GM21360 (cell line): ENCODE data around the gene ANKRD34A.
A peak's percentile ranks its signal among the peaks of the same experiment; 100 is the strongest.

Experiments
- ATAC-seq: cut with Tn5 transposase; IDR thresholded peaks from one replicate; pipeline ENCODE4 v1.9.1; 2021; ENCODE audit warnings: mild to moderate bottlenecking, moderate library complexity; ENCODE audit not compliant: unreplicated experiment

ANKRD34A gene

DNA sequence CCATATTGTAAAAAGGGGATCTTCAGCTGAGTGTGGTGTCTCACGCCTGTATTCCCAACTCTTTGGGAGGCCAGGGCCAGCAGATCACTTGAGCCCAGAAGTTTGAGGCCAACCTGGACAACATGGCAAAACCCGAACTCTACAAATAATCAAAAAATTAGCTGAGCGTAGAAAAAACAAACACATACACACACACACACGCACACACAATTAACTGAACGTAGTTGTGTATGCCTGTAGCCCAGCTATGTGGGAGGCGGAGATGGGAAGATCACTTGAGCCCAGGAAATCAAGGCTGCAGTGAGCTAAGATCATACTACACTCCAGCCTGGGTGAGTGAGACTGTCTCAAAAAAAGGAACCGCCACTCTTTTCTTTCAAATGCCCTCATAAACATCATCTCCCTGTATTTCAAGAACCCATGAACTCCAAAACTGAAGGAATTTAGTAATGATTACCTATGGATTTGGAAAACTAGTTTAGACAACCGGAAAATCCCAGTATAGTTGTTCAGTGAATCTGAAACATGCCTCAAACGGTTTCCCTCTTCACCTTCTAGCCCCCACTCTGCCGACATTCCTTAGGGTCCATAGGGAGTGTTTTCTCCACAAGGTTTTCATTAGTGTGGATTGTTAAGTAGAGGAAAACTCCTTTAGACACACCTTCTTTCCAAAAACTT, 27.5 kb upstream of the ANKRD34A start:
- no peak for ATAC-seq

- ATAC-seq: no peak
Measured at GRCh38 chr1:145990249-145990855, 26.0 kb upstream of the ANKRD34A start.

GRCh38 chr1:145988773-145989172, 24.4 kb upstream of the ANKRD34A start:
- no peak for ATAC-seq

DNA sequence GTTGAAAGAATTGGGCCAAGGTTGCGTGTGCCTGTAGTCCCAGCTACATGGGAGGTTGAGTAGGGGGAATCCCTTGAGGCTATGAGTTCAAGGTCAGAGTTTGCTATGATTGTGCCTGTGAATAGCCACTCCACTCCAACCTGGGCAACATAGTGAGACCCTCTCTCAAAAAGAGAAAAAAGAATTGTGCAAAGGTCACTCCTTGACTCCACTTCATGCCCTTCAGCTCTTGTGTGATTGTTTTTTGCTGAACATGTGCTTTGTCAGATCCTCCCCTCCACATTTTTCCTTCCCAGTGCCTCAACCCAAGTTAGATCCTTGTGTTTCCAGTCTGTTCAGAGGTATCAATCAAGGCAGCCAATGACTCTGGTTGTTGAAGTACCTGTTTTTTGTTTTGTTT, 23.6 kb upstream of the ANKRD34A start:
- ATAC-seq: no peak

GRCh38 chr1:145986551-145986950, 22.2 kb upstream of the ANKRD34A start:
- ATAC-seq: no peak

DNA sequence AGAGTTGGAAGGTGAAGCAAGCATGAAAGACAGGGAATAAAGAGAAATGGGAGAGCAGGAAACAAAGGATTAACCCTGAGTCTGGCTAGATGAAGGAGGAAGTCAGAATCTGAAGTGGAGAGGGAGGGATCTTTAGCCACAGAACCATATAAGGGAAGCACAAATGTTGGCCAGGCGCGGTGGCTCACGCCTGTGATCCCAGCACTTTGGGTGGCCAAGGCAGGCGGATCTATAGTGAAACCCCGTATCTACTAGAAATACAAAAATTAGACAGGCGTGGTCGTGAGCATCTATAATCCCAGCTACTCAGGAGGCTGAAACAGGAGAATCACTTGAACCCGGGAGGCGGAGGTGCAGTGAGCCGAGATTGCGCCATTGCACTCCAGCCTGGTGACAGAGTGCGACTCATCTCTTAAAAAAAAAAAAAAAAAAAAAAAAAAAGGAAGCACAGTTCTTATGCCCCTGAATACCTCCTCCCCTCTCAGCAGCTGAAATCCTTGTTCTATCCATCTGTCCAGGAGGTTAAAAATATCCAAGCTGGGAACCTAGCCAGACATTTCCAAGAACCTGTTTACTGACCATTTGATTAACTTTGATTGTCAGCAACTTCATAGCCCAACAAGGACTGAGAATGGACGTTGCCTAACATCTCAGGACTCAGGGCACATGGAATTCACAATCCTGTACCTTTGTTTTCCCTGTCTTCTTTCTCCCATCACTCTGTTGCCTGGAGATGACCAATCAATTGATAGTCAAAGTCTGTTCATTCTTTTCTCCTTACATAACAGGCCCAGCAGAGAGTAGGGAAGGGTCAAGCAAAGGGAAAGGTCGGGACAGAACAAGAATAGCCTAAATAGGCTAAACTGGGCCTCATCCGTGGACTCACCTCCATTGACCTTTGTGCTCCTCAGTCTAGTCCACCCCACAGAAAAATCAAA, 21.4 kb upstream of the ANKRD34A start:
- ATAC-seq: no peak

DNA sequence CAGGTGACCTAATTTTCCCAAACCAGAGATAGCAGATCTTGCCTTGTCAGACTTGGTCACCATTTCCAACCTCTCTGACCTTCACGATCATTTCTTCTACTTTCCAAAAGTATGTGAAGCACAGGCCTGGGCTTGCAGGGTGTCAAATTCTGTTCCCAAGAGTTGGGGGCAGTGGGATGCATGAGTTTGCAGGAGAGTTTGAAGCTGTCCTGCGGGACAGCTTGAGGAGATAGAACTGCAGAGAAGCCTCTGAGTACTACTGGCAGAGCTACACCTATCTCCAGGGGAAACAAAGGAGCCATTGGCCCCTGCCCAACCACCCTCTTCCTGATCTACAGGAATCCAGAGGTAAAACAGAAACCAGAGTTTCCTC, 20.7 kb upstream of the ANKRD34A start:
- no peak for ATAC-seq

- ATAC-seq: no peak
Measured at GRCh38 chr1:145983960-145984830, 19.8 kb upstream of the ANKRD34A start.

GRCh38 chr1:145983206-145983675, 18.9 kb upstream of the ANKRD34A start:
- no peak for ATAC-seq

DNA sequence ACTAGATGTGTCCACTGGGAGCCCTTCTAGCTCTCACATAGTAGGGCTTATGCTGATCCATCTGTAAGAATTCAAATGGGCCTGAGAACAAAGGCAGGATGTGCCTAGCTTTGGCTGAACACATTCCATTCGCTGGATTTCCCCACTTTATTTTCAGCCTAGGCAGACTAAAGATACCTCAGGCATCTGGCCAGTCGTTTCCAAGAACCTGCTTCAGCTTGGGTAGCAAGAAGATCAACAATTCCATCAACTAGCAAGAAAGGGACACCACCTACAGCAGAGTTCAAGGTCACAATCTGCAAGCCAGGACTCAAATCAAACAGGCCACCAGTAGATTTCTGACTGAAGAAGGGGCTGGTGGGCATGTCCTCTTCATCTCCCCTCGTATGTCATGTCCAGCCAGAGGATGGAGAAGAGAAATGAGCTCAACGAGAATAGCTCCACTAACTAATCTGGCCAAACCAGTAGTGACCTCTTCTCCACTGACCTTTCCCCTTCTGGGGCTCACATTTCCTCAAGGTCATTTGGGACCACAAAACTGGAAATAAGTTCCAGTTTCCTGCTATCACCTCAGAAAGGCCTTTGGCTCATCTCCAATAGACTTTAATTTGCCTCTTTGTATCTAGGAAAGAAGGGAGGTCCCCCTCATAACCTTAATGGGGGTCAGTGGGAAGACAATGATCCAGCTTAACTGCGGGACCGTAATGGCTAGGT, 17.8 kb upstream of the ANKRD34A start:
- no peak for ATAC-seq

DNA sequence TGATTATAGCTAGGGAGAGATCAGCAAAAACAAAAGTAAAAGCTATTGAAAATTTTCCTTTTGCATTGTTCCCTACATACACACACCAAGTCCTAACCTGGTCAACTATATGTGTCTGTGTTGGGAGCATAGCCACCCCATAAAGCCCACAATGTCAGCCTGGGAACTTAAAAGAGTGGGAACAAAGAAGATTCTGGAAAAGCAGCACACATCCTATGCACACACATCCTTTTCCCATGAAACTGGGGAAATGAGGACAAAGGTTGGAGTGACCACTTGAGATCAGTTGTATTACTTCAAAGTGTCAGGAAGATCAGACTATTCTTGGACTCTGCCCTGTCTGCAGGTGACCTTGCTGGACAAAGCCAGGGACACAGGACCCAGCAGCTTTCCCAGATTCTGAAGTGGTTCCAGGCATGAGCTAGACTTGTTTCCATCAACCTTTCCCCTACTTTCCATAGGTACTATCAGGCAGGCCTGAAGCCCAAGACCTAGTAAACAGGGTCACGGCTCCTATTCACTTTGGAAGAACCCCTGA, 16.2 kb upstream of the ANKRD34A start:
- ATAC-seq: no peak

GRCh38 chr1:145979746-145980456, 15.5 kb upstream of the ANKRD34A start:
- ATAC-seq: no peak

GRCh38 chr1:145978854-145979745, 14.7 kb upstream of the ANKRD34A start:
- peak; percentile 88 for ATAC-seq

DNA sequence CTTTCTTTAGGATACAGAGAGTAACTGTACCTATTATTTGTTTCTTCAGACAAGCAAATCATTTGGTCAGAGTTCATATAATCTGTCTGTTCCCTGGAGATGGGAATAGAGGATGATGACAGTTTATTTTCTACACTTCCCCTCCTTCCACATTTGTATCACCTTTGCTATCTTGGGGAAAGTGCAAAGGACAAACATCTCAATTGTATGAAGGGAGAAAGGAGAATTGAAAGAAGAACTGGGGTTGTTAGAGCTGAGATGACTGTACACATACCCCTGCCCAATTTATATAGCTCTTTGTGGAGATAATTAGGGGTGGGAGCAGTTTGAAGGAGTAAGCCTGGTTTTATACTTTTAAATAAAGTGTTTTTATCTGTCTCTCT, 14.1 kb upstream of the ANKRD34A start:
- ATAC-seq: no peak

- no peak for ATAC-seq
Measured at GRCh38 chr1:145977486-145978470, 13.4 kb upstream of the ANKRD34A start.

- ATAC-seq: no peak
Measured at GRCh38 chr1:145977016-145977415, 12.6 kb upstream of the ANKRD34A start.

GRCh38 chr1:145975216-145975615, 10.8 kb upstream of the ANKRD34A start:
- ATAC-seq: no peak
